NOMO-1 treated with DMSO at 0.1 percent for 48 hours (cell line): ENCODE results near the gene HHAT.
A peak's percentile ranks its signal among the peaks of the same experiment; 100 is the strongest.
"Not testable (repeated sequence)": the region's sequence is repeated elsewhere in the genome, so short reads cannot be mapped to it uniquely, and the experiment has no call there.

Source experiments
- DNase-seq: peaks from one replicate; lab custom pipeline; 2025; ENCODE audit not compliant: unreplicated experiment; lab: John Stamatoyannopoulos, UW

The HHAT gene

DNA sequence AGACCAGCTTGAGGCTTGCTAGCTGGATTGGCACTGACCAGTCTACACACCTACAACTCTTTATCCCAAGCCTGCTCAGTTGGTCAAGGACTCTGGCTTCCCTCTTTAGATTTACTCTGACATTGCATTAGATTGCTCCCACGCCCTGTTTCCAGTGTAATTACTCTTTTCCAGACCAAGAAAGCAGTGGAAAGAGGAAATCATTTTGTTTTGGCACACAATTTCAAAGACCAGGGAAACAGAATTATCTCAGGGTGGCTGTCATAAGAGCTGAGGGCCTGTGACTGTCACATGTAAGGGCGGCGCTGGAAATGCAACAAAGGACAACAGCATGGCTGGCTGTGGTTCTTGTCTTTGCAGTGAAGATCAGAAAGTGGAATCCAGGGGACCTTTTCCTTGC, 302.7 kb downstream of the HHAT start:
- DNase-seq: no peak

DNA sequence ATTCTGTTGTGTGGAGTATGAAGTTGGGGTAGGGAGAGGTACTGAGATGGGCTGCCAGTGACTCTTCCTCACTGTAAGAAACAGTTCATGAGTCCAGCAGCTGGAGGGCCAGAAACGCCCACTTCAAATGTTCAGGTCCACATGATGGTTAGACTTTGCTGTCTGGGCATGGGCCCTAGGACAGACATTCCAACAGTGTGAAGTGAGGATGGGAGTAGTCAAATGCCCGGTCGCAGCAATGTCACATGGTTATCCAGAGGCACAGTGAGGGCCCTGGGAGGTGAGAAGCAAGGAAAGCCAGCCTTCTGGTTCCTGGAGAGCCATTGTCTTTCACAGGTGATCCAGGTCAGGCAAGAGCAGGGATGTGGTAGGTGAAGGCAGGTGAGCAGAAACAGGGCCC, 304.4 kb downstream of the HHAT start:
- no peak for DNase-seq

DNA sequence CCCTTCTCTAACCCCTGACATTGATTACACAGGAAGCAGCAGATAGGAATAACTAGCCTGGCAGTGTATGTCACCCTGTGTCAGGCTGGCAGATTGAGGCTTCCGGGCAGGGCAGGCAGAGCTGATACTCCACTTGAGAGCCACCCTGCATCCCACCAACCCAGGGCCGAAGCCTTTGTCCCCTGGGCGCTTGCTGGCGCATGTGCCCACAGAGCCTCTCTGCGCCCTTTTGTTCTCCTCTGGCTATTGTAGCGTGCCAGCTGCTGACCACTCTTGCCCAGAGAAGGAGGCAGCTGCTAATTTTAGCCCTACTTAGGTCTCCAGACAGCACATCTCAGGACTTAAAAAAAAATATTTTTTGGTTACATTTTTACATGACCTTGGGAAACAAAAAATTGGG, 304.9 kb downstream of the HHAT start:
- no peak for DNase-seq

DNA sequence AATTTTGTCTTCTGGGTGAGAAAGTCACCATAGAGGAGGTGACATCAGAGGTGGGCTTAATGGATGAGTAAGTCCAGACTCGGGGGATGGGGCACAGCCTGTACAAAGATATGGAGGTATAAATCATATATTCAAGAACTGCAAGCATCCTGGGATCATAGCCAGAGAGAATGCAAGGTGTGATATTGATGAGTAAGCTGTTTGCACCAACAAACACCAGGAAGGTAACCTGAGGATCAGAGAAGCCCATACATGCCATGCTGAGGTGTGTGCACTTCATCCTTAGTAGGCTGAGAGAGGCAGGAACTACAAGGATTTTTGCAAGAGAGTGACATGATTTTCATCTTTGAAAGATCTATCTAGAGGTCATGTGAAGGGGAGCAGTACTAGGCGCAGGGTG, 306.4 kb downstream of the HHAT start:
- no peak for DNase-seq

DNA sequence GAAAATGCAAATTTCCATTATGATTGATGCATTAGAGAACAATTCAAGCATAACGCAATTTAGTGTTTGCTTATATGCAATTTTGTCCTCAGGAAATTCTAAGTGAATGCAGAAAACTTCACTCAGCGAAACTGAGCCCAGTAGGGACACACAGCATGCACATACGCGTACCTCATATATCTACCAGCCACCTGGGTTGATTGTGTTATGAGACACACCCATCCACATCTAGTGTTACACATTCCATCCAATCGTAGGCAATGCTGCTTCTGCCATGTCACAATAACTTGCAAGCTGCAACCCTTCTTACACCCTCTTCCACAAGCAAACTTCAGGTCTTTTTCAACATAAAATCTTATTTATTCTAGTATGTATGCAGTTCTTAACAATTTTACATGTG, 312.9 kb downstream of the HHAT start:
- DNase-seq: no peak

DNA sequence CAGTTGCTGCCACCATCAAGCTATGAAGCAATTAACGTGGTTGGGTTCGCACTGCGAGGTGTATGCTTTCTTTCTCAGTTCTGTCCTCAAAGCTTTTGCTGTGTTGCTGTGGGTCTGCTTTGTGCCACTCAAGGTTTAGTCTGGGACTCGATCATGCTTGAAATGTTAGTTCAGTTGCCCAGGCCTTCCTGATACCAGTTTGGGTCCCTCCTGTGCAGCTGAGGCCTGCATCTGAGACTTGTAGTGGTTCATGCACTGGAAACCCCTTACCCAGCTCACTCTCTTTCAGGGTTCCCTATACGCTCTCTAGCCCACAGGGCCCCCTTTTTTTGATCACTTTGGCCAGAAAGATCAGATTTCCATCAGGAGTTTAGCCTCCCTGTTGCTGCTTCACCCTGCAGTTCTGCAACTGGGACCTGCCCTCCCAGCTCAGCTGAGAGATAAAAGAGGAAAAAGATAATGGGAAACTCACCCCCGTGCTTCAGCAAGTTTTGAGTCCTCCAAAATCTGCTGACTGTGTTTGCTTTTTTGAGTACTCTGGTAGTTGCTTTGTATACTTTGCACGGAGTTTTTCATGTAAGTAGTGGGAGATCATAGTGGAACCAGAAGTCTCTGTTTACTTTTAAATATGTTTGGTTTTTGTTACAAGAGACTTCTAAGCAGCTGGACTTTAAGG, 317.0 kb downstream of the HHAT start:
- no peak for DNase-seq

DNA sequence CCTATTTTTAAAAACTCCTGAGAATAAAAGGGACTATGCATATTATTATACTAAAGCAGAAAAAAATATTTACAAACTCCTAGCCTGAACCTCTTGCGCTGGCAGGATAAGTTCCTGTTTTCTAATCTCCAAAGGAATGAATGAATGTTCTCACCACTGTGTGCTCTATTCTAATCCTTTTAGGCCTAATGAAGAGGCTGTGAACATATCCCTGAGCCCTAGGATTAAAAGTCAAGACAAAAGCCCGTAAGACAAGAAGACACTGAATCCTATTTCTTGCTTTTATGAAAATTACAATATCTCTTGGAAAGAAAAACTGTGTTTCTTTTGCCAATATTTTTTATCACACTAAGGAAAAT, 317.5 kb downstream of the HHAT start:
- DNase-seq: no peak

DNA sequence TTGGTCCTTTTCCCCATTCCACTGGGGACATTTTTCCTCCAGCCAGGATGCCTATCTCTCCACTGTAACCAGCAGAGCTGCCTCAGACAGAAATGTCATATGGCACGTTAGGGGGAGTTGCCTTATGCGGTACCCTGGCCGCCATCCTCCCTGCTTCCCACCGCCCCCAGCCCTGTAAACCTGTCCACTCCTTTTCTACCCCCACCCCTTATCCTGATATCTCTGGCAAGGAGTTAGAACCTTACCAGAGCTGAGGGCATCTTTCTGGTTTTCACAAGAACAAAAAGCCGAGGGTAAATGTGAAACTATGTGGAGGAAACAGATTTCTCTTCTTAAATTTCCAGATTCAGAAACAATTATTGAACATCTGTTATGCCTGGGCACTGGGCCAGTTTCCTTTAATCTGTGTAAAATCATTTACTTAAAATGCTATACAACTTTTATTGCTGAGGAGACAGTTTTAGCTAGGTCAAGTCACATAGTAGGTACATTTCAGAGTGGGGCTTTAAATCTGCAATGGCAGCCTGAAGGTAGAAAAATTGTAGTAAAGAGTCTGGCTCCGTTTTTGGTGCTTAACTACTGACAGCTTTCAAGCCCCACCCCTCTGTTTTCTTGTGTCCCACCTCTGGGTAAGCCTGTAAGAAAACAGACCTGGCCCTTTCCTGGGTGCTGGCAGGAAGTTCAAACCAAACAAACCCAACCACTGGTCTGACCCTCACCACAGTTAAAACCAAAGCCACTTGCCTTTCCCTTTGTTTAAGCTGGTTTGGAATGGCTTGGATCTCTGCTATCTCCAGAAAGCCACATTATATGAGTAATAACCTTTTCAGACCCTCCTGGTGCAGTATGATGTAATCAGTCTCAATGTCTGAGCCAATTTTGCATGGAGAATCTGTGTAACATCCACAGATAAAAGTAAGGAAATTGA, 319.0 kb downstream of the HHAT start:
- no peak for DNase-seq

GRCh38 chr1:210648588-210649269, 320.0 kb downstream of the HHAT start:
- DNase-seq: no peak

DNA sequence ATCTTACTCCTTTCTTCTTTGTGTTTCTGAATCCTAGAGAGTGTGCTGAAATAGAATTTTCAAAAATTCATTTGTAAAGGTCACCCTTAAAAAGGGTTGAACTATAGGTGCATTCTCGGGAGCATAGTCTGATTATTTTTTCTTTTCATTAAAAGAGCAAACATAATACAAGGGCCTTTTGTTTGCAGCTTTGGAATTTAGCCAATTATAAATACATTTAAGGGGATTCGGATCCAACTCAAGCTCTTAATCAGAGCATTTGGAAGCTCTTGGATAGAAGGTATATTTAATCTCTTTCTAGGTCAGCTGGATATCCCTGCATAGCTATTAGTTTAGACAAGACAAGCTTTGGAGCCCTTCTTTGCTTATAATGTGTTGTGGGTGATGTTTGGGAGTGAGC, 321.7 kb downstream of the HHAT start:
- no peak for DNase-seq

DNA sequence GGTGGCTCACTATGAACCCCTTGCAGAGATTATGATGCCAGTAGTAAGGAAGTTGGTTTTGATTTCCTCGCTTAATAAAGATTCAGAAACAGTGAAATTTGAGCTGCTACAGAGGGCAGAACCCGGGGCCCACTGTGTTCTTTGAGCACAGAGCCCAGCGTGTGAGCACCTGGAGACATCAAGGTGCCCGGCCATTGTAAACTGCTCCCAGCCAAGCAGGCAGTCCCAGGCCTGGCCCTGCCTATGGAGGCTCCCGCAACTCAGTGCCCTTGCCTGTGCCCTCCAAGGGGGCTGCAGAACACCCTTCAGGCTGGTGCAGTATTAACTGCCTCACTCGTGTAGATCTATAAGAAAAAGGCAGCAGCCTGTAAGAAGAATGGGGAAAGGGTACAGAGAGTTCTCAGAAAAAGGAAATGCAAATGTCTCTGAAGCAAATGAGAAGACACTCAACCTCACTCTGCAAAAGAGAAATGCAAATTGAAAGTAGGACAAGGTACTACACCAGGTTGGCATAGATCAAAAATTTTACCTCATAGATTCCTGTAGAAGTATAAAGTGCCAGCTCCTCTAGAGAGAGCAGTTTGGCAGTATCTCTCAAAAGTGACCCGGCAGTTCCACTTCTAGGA, 323.7 kb downstream of the HHAT start:
- no peak for DNase-seq

- DNase-seq: no peak
Observed at GRCh38 chr1:210653771-210654170, 325.1 kb downstream of the HHAT start.

- peak; percentile 2 for DNase-seq
Observed at GRCh38 chr1:210654176-210654981, 325.7 kb downstream of the HHAT start.

DNA sequence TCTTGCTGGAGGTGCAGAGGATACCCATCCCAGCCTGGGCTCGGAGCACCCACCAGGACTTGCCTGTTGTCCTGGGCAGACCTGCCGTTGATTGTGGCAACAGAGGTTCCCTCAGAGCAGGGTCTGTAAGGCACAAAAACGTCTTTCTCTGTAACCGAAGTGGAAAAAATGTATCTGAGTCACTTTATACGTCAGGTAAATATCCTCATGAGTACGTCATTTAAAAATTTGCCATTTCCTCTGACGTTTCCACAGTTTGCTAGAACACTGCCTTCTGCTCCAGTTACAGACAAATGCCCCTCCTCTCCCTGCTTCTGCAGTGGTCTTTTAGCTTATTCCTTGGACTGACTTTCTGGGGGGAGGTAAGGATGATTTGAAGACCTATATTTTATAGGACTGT, 326.8 kb downstream of the HHAT start:
- DNase-seq: no peak

DNA sequence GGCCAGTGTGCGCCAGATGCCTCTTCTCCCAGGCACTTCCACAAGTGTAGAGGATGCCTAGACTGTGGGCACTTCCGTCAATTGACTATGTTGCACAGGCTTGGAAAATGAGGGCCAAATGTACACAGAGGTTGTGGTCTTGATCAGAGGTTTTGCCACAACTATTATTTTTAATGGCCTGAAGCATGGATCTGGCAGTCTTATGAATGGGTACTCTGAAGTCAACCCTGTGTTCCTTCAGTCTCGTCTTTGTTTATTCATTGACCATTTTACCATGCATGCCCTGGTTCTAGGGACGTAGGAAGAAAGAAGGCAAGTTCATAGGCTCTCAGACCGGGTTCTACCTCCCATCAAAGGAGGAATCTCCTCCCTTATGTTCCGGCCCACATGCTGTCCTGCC, 329.1 kb downstream of the HHAT start:
- no peak for DNase-seq

GRCh38 chr1:210661520-210661919, 332.8 kb downstream of the HHAT start:
- DNase-seq: not testable (repeated sequence)

- no peak for DNase-seq
Observed at GRCh38 chr1:210662291-210663050, 333.8 kb downstream of the HHAT start.

GRCh38 chr1:210663730-210664573, 335.2 kb downstream of the HHAT start:
- DNase-seq: no peak

- DNase-seq: no peak
Observed at GRCh38 chr1:210669951-210670350, 341.2 kb downstream of the HHAT start.
